H4 (cell line): ENCODE results near the gene XPR1. TPM values are rescaled to one million over a fixed set of nuclear protein-coding genes. Genes with fewer than 3 reads are reported as not detected.
"Not testable (repeated sequence)": the region's sequence is repeated elsewhere in the genome, so short reads cannot be mapped to it uniquely, and the experiment has no call there.

ENCODE experiments used
- DNase-seq: peaks from one replicate; pipeline ENCODE4 v3.0.0-alpha.2; 2015; ENCODE audit warnings: low spot score
- total RNA-seq: library from RNA; depleted of rRNA; stranded (reverse); fragments of >200 nt; shearing (Covaris generic); gene quantifications from 2 replicates; pipeline ENCODE4 v1.2.3, GENCODE V29; 2014

XPR1 gene
- total RNA-seq, 1 experiment from 2014 or later = 23.5 TPM

DNA sequence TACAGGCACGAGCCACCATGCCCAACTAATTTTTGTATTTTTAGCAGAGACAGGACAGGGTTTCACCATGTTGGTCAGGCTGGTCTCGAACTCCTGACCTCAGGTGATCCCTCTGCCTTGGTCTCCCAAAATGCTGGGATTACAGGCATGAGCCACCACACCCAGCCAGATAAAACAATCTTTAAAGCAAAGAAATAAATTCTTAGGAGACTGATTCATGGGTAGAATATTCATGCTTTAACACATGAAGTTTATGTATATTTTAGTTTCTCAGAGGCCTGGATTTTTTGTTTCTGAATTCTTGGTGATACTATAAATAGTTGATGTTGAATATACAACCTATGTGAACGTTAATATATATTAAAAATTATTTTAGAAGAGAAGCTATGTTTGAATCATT, 153.5 kb downstream of the XPR1 start:
- no peak for DNase-seq

- DNase-seq = no peak
Measured at GRCh38 chr1:180785887-180786286, 154.1 kb downstream of the XPR1 start.

DNA sequence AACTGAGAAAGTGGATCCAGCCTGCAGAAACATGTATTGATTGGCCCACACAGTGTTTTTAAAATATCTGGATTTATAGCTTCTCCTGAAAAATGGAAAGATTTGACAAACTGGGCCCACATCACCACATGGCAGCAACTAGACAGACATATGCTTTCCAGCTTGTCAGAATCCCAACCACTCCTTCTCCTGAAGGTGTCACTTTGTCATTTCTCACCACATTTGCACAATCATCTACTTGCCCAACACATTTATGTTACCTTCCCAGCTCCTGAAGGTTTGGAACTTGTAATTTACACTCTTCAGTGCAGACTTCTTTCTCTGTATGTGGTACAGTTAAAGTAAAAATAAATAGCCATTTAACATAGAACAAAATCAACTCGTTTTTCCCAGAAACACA, 154.8 kb downstream of the XPR1 start:
- DNase-seq = no peak

- no peak for DNase-seq
Measured at GRCh38 chr1:180787628-180788307, 155.9 kb downstream of the XPR1 start.

- DNase-seq = no peak
Measured at GRCh38 chr1:180789460-180789859, 157.6 kb downstream of the XPR1 start.

- DNase-seq = not testable (repeated sequence)
Measured at GRCh38 chr1:180791152-180791551, 159.3 kb downstream of the XPR1 start.

- DNase-seq = no peak
Measured at GRCh38 chr1:180791806-180792205, 160.0 kb downstream of the XPR1 start.

- DNase-seq = no peak
Measured at GRCh38 chr1:180793451-180793850, 161.6 kb downstream of the XPR1 start.

DNA sequence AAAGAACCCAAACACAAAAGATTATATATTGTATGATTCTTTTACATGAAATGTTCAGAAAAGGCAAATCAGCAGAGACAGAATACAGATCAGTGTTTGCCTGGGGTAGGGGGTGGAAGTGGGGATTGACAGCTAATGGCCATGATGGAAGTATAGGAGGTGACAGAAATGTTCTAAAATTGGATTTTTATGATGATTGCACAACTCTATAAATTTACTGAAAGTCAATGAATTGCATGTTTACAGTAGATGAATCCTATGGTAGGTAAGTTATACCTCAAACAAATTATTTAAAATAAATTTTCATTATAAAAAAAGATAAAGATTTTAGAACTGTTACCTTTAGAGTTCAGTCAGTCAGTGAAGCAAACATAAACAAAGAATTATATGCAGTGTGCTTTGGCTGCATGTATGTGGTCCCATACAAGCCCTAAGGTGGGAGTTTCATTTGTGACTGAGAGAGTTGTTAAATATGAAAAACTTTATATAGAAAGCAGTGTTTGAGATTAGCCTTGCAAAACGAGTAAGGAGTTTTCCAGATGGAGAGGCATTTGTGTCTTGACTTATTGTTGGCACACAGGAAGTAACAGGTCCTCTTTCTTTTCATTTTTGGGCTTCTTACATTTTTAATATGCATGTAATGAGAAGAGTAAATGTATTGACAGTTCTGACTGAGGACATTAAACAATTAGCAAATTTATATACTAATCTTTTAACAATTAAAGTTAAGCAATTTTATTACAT, 165.2 kb downstream of the XPR1 start:
- no peak for DNase-seq

DNA sequence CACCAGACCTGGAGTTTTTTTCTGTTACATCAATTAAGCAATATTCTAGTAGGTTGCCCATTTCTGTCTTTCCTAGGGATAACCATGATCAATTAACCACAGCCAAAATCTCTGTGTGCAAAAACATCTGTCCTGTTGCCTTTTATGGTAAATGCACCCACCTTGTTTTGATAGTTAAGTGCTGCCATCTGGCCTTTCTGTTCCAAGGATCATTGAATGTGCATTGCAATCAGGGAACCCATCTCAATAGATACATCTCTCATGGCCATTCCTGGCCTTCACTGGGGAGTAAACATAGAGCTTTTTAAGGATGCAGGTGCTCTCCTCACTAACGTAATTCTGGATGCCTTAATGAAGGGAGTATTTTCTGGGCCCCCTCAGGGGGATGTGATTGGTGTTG, 169.1 kb downstream of the XPR1 start:
- no peak for DNase-seq

GRCh38 chr1:180802813-180803212, 171.0 kb downstream of the XPR1 start:
- DNase-seq = no peak

DNA sequence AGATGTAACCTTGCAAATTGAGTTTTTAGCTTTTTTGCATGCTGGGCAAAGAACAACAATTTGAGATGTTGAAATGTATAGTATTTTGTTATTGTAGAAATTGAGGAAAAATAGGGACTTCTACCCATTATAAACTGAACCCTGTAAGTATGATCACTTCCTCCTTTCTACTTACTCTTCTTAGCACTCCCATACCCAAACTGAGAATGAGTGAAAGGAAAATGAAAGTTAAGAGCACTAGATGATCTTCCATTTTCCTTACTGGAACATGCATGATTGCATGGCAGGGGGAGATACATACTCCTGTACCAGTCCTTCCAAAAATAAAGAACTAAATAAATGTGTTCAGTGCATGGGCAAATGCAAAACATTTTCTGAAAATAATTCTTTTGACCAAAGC, 173.5 kb downstream of the XPR1 start:
- no peak for DNase-seq

DNA sequence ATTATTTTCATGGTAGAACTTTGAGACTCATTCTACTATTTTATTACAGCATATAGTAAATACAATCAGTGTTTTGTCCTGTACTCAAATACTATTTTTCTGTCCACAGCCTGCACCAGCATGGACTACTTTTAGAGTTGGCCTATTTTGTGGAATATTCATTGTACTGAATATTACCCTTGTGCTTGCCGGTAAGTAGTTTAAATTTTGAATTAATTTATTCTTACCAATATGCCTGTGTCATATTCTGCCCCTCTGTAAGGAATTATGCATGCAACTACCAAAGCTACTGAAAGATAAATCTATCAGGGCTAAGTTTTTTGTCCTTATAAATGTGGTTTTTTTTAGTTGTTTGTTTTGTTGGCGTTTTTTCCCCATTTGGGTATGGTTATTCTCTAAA, 179.5 kb downstream of the XPR1 start:
- no peak for DNase-seq

DNA sequence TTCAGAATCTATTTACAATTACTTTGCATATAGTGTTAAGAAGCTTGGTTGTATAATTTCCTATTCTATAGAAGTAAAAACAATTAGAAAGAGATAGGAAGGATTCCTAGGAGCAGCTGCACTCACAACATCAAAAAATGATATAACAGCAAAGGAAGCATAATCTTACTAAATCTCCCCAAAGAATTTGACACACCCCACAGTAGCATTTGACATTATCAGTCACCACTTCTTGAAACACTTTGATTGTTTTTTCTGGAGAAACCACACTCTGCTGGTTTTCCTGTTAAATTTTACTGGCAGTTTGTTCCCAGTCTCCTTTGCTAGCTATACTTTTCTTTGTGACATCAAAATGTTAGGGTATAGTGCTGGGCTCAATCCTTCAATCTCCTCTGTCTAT, 180.1 kb downstream of the XPR1 start:
- DNase-seq = no peak

GRCh38 chr1:180814258-180814657, 182.4 kb downstream of the XPR1 start:
- DNase-seq = no peak

- no peak for DNase-seq
Measured at GRCh38 chr1:180815188-180815587, 183.4 kb downstream of the XPR1 start.

DNA sequence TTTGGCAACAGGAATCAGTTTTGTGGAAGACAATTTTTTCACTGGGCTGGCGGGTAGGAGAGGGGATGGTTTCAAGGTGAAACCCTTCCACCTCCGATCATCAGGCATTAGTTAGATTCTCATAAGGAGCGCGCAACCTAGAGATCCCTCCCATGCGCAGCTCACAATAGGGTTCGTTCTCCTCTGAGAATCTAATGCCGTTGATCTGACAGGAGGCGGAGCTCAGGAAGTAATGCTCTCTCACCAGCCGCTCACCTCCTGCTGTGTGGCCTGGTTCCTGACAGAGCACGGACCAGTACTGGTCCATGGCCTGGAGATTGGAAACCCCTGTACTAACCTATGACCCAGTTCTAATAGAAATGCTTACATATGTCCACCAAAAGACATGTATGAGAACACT, 184.3 kb downstream of the XPR1 start:
- DNase-seq = no peak

DNA sequence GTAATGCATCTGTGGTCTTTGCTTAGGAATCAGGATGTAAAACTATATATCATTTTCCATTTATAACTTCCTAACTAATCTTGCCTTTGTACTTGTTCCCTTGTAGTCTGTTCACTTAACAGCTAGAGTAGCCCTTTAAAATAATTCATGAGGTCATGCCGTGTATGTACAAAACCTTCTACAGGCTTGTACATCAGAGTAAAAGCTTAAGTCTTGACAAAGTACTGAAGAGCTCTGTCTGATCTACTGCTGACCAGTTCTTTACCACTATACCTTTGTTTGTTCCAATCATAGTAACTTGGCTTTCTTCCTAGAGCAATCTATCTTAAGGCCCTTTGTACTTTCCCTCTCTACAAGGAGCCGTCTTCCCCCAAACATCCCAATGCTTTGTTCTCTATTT, 190.1 kb downstream of the XPR1 start:
- no peak for DNase-seq

- not testable (repeated sequence) for DNase-seq
Measured at GRCh38 chr1:180831507-180831906, 199.7 kb downstream of the XPR1 start.

DNA sequence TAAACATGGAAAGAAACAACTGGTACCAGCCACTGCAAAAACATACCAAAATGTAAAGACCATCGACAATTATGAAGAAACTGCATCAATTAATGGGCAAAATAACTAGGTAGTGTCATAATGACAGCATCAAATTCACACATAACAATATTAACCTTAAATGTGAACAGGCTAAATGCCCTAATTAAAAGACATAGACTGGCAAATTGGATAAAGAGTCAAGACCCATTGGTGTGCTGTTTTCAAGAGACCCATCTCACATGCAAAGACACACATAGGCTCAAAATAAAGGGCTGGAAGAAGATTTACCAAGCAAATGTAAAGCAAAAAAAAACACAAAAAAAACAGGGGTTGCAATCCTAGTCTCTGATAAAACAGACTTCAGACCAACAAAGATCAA, 201.4 kb downstream of the XPR1 start:
- DNase-seq = not testable (repeated sequence)

DNA sequence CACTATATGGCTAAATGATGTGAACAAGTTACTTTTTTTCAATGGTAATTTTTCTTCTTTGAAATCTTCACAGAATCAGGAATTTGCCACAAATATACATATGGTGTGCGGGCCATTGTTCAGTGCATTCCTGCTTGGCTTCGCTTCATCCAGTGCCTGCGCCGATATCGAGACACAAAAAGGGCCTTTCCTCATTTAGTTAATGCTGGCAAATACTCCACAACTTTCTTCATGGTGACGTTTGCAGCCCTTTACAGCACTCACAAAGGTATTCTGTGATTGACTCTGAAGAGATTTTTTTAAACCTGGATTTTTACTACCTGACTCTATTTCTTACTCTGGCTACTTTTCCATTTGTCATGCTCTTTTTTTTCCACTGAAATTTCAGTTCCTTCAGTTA, 204.6 kb downstream of the XPR1 start:
- no peak for DNase-seq

DNA sequence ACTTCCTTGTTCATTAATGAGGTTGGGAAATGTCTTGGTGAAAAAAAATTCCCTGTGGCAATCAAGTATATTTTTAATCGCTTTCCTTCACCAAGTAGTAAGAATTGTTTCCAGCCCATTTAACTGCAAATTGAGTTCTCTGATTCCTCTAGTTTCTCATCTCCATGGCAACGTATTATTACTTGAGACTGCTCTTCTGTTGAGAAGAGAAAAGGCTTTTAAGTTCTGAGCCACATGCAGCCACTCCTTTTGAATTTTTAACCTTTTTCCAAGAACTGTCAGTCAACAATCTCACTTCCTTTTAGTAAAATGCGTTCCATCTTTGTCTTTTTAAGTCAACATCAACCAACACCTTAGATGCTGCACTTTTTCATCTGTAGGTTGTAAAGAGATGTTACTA, 205.2 kb downstream of the XPR1 start:
- DNase-seq = no peak

GRCh38 chr1:180838535-180838934, 206.7 kb downstream of the XPR1 start:
- no peak for DNase-seq

GRCh38 chr1:180839547-180839946, 207.7 kb downstream of the XPR1 start:
- DNase-seq = no peak
